HG03108 (cell line): ENCODE measurements around the gene KIR2DL4.
"Not testable (repeated sequence)": the region's sequence is repeated elsewhere in the genome, so short reads cannot be mapped to it uniquely, and the experiment has no call there.

Experiments used
- ATAC-seq: cut with Tn5 transposase; IDR thresholded peaks from one replicate; pipeline ENCODE4 v1.9.1; 2021; ENCODE audit warnings: moderate library complexity; ENCODE audit not compliant: unreplicated experiment

The KIR2DL4 gene

GRCh38 chr19:54803410-54803809 lies at the start of gene KIR2DL4:
TSS of gene KIR2DL4 (plus strand) at chr19:54803610. CDS start at chr19:54803652, 42 bp downstream.
- no peak for ATAC-seq

DNA sequence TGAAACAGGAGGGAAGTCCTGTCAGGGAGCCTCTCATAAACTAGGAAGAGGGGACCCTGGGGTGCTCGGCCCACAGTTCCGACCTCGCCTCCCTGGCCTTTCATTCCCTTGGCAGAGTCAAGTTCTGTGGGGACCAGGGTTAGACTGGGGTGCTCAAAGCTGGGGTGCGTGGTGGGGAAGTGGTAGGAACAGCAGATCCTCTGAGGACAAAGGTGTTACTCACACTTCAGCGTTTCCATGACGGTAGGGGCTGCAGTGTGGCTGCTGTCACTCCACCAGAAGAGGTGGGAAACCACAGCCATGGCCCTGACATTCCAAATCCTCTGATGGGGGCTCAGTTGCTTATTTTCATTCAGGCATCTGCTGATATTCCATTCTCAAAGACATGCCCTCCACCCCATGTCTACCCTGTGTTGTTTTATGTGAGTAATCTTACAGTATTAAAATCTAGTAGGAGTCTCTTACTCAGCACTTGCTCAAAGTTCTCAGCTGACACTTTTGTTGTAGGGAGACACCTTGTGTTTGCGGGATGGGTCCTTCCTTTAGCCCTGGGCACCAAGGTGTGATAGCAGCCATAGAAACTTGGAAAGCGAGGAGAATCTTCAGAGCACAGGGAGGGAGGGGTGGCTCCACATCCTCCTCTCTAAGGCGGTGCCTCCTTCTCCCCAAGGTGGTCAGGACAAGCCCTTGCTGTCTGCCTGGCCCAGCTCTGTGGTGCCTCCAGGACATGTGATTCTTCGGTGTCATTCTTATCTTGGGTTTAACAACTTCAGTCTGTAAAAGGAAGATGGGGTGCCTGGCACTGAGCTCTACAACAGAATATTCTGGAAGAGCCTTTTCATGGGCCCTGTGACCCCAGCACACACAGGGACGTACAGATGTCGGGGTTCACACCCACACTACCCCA lies 47.0 kb upstream of the KIR2DL4 start:
- not testable (repeated sequence) for ATAC-seq

- not testable (repeated sequence) for ATAC-seq
Measured at GRCh38 chr19:54758577-54758976, 44.8 kb upstream of the KIR2DL4 start.

GRCh38 chr19:54764219-54764618 lies 39.2 kb upstream of the KIR2DL4 start:
- ATAC-seq, result not testable (repeated sequence)

- not testable (repeated sequence) for ATAC-seq
Measured at GRCh38 chr19:54766464-54766863, 36.9 kb upstream of the KIR2DL4 start.

GRCh38 chr19:54769646-54770045 lies 33.8 kb upstream of the KIR2DL4 start, which contains the start of gene KIR2DL1:
TSS of gene KIR2DL1 (plus strand) at chr19:54769793. CDS start at chr19:54769851, 58 bp downstream.
- ATAC-seq, result not testable (repeated sequence)

DNA sequence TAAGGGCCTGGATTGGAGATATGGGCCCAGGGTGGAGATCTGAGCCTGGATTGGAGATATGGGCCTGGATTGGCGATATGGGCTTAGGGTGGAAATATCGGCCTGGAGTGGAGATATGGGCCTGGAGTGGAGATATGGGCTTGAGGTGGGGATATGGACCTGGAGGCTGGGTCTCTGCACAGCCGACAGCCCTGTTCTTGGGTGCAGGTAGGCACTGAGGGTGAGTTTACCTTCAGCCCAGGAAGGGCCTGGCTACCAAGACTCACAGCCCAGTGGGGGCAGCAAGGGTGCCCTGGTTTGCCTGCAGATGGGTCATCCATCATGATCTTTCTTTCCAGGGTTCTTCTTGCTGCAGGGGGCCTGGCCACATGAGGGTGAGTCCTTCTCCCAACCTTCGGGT lies 32.9 kb upstream of the KIR2DL4 start:
- ATAC-seq, result not testable (repeated sequence)

GRCh38 chr19:54771018-54771960 lies 32.1 kb upstream of the KIR2DL4 start:
- not testable (repeated sequence) for ATAC-seq

GRCh38 chr19:54772666-54773065 lies 30.7 kb upstream of the KIR2DL4 start:
- ATAC-seq, result not testable (repeated sequence)

DNA sequence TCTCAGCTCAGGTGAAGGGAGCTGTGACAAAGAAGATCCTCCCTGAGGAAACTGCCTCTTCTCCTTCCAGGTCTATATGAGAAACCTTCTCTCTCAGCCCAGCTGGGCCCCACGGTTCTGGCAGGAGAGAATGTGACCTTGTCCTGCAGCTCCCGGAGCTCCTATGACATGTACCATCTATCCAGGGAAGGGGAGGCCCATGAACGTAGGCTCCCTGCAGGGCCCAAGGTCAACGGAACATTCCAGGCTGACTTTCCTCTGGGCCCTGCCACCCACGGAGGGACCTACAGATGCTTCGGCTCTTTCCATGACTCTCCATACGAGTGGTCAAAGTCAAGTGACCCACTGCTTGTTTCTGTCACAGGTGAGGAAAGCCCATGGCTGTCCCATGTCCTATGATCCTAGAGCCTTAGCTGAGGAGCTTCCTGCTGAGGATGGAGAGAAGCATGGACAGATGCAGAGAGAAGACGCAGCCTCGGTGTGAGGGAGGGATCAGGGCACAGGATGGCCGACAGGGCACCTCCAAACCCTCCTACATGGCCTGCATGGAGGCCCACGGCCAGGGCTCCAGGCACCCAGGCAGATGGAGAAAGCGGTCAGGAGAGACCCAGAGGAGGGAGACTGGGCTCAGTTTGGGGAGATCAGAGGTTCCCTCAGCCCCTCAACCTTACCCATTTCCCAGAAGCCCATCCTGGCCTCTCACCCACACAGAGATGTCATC lies 28.2 kb upstream of the KIR2DL4 start:
- not testable (repeated sequence) for ATAC-seq

DNA sequence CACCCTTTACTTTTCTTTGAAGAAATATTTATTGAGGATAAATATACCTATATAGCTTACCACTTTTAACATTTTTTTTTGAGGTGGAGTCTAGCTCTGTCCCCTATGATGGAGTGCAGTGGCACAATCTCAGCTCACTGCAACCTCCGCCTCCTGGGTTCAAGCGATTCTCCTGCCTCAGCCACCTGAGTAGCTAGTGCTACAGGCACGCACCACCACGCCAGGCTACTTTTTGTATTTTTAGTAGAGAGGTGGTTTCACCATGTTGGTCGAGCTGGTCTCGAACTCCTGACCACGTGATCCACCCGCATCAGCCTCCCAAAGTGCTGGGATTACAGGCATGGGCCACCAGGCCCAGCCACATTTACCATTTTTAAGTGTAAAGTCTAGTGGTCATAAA lies 27.6 kb upstream of the KIR2DL4 start:
- ATAC-seq, result not testable (repeated sequence)

- not testable (repeated sequence) for ATAC-seq
Measured at GRCh38 chr19:54777851-54778250, 25.6 kb upstream of the KIR2DL4 start.

GRCh38 chr19:54778896-54779295 lies 24.5 kb upstream of the KIR2DL4 start:
- not testable (repeated sequence) for ATAC-seq

DNA sequence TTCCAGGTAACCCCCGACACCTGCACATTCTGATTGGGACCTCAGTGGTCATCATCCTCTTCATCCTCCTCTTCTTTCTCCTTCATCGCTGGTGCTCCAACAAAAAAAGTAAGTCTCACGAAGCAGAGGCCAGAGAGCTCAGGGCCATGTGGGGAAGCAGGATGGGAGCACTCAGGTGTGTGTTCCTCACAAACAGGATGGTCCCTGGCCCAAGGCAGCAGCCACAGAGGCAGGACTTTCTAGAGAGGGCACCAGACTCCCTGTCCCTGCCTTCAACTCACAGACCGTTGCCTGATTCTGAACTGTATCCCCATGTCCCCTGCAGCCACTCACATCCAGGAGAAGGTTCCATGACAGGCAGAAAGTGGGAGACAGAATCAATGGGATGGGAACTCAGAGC lies 20.5 kb upstream of the KIR2DL4 start:
- not testable (repeated sequence) for ATAC-seq

- not testable (repeated sequence) for ATAC-seq
Measured at GRCh38 chr19:54786091-54786723, 17.2 kb upstream of the KIR2DL4 start.

- not testable (repeated sequence) for ATAC-seq
Measured at GRCh38 chr19:54788154-54788553, 15.3 kb upstream of the KIR2DL4 start.

- no peak for ATAC-seq
Measured at GRCh38 chr19:54790711-54791110, 12.7 kb upstream of the KIR2DL4 start.

DNA sequence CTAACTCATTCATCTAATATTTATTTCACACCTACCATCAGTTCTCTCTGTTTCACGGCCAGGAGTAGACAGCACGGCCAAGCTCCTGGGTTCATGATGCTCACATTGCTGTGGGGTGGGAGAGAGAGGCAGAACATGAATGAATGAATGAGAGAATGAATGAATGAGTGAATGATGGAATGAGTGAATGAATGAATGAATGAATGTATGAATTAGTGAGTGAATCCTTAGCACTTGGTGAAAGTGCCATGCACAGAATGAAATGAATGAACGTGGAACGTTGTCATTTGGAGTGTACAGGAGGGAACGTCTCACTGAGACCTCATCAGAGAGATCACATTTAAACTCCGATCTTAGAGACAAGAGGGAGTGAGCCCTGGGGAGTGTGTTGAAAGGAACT lies 11.9 kb upstream of the KIR2DL4 start:
- no peak for ATAC-seq

- ATAC-seq, result no peak
Measured at GRCh38 chr19:54792814-54793213, 10.6 kb upstream of the KIR2DL4 start.

DNA sequence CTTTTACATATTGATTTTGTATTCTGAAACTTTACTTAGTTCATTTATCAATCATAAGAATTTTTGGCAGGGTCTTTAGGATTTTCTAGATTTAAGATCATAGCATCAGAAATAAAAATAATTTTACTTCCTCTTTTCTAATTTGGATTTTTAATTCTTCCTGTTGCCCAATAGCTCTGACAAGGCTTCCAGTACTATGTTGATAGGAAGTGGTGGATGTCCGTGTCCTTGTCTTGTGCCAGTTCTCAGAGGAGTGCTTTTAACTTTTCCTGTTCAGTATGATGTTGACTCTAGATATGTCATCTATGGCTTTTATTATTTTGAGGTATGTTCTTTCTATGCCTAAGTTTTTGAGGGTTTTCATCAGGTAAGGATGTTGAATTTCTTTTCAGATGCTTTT lies 7.7 kb upstream of the KIR2DL4 start:
- ATAC-seq, result no peak
